GM12892 (cell line): Measurements from ENCODE around the gene FREM1.

Experiments
- DNase-seq: peaks from one replicate; pipeline ENCODE4 v3.0.0; 2011; ENCODE audit not compliant: insufficient read length
- FAIRE-seq: peaks from 2 replicates; lab custom pipeline; 2011; peaks lifted over from hg19 to GRCh38; lab: Jason Lieb, UNC
- POLR2A ChIP-seq: IDR thresholded peaks from 2 replicates; pipeline ENCODE4 v1.6.1; 2011; ENCODE audit warnings: low read depth, low read length, control low read depth
- POLR2AphosphoS5 ChIP-seq: IDR thresholded peaks from 2 replicates; pipeline ENCODE4 v1.6.1; 2011; ENCODE audit warnings: low read depth, low read length, control low read depth
- TAF1 ChIP-seq: IDR thresholded peaks from 2 replicates; pipeline ENCODE4 v1.6.1; 2011; ENCODE audit warnings: low read depth, mild to moderate bottlenecking, control low read depth, low read length, borderline replicate concordance

FREM1 gene

DNA sequence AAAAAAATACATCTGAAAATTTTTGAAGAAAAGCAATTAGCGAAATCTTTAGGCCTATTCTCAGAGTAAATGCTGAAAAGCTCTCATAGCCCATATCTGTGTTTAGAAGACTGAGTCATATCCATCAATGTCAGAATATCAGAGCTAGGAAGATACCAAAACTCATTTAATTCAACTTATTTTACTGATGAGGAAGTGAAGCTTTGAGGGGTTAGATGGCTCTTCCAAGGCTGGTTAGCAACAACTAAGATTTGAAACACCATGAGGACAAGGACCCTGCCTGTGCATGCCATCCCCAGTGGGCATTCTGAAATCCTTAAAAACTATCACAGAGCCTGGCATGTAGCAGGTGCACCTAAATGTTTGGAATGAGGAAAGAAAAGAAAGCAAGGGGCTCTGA lies 2.5 kb downstream of the FREM1 start:
- DNase-seq (no peak), FAIRE-seq (no peak)

DNA sequence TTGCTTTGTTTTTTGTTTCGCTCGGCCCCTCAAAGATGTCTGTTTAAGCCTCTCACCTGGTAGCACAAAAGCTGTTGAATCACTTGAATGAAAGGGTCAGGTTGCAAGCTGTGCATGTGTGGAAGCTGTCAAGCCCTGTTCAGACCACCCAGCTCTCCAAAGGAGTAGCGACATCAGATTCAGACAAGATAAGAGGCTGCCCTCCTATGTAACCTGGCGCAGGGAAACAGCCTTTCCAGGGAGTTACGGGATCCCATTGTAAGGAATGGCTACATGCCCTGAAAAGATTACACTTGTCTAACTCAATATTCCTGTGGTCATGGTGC lies 2.9 kb downstream of the FREM1 start:
- no peak for FAIRE-seq
- no peak for TF ChIP-seq POLR2A
- TF ChIP-seq POLR2AphosphoS5: no peak
- no peak for TF ChIP-seq TAF1
- DNase-seq: no peak

More for the DNA sequence above, 2.5 kb downstream of the FREM1 start:
- TF ChIP-seq POLR2A (no peak), TAF1 (no peak), POLR2AphosphoS5 (no peak)

DNA sequence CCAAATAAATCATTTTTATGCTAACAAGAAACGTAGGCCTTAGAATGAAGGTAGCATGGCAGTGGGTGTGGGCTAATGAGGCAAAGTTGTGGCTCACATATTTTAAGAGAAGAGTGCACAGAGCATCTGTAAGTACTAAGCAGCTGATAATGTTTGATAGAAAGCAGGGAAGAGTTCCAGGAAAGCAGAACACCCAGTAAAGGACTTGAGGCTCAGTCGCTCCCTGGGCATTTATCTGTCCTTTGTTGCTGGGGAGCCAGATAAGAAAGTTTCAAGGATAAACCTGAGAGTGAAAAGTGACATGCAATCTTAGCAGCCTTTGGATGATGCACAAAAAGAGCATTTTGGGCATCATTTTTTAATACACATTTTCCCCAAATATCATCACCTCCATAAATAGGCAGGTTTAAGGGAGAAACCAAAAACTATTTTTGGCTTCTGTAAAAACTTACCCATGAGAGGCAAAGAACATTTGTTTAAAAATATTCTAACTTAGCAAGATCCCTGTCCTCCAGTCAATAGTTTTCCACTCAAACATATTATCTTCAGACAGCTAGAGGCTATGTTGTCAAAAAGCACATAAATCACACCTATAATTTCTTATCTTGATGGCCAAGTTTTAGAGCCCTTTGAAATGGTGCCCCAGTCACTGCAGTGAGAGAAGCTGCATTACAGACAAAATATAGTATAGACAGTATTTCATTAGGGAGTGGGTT lies 3.4 kb downstream of the FREM1 start:
- FAIRE-seq (no peak), DNase-seq (no peak)
- no peak for TF ChIP-seq TAF1
- TF ChIP-seq POLR2A: no peak
- no peak for TF ChIP-seq POLR2AphosphoS5

DNA sequence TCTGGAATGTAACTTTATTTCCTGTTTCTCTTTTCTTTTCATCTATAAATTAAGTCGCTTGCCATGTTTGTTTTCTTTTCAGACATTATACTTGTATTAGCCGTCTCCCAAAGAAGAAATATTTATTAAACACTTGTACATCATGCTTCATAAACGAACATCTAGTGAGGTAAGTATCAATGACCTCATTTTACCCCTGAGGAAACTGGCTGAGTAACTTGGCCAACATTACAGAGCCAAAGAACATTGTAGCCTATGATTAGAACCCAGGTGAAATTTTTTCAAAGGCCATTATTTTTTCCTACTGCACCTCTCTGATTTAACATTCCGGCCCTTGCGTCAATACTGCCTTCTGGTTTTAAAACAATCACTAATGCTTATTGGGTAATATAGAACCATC lies 4.2 kb downstream of the FREM1 start:
- no peak for DNase-seq
- TF ChIP-seq POLR2AphosphoS5: no peak
- TF ChIP-seq POLR2A: no peak
- no peak for TF ChIP-seq TAF1
- FAIRE-seq: no peak

DNA sequence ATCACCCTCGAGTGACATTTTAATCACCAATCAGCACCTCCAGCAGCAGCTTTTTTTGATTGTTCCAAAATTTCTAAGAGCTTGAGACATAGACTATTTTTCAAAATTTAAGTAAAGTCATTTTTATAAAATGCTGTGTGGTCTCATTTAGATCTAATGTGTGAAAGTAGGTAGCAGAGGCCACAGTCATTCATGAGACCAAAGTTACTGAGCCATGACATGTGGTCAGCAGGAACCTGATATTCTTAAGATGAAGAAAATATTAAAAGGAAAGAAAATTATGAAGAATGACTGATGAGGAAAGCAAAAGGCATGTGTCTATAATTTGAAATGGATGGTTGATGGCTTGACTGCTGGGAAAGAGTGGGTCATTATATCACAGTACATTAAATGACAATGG lies 7.2 kb downstream of the FREM1 start:
- TF ChIP-seq POLR2A (no peak), TAF1 (no peak), POLR2AphosphoS5 (no peak)
- FAIRE-seq: no peak
- DNase-seq: no peak

DNA sequence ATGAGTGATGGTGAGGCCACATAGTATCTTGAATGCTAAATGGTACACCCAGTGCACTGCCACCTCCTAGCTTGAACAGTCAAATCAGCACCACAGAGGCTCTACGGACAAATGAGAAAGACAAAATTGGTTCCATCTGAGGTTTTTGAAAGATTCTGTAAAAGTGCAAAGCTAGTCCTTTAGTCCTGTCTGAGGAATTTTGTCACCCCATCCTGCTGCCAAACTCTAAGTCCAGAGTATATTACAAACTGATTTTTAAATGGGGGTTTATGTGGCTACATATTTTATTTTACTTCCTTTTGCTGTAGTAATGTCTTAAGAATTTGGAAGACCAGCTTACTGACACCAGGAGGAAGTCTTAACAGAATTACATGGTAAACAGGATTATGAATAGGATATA lies 7.7 kb downstream of the FREM1 start:
- FAIRE-seq (no peak), DNase-seq (no peak)
- TF ChIP-seq TAF1 (no peak), POLR2A (no peak), POLR2AphosphoS5 (no peak)

DNA sequence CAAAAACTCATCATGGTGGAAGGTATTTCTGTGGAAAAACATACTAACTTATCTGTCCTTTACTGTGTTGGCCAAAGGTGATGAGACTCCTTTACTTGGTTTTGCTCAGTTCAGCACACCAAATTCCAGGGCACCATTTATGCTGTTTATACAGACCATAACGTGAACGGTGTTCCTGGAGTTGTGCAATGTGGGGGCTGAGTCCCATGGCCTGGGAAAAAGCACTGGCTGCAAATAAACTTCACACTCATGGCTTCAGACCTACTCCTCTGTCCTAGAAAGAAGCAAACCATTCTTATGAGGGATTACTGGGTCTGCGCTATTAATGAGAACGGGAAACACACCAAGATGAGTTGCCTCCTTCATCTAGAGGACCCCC lies 10.4 kb downstream of the FREM1 start:
- FAIRE-seq (no peak), DNase-seq (no peak)
- TF ChIP-seq TAF1: no peak
- no peak for TF ChIP-seq POLR2A
- no peak for TF ChIP-seq POLR2AphosphoS5

DNA sequence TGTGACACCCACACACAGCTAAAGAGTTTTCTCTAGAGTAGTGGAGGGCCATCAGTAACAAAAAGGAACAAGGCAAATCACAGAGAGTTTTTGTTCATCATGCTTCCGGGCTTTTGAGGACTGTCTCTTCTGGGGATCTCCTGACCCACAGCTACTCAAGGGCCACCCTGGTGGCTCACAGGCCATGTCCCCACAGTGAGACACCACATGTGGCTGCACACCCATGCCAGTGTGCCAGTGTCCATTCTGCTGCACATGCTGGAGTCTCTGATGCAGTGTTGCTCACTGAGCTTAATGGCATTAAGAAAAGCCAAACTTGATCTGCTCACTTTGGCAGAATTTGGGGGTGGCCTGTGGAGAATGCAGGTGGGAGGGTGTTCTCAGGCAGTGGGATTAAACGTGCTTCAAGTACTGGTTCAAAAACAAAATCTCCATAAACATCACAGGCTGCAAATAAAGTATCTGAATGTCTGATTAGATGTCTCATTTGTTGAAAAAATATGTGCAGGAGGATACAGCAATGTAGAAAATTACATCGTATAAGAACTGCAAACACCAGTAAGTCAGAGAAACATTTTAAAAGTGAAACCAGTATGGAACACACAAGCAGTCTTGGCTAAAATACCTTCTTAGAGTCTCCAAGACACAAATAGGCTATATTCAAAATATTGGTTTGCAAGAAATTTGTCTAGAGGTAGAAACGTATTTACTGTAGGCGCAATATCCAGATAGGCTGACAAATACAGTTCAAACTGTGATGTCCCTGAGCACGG lies 11.0 kb downstream of the FREM1 start:
- TF ChIP-seq TAF1 (no peak), POLR2AphosphoS5 (no peak), POLR2A (no peak)
- DNase-seq (no peak), FAIRE-seq (no peak)

DNA sequence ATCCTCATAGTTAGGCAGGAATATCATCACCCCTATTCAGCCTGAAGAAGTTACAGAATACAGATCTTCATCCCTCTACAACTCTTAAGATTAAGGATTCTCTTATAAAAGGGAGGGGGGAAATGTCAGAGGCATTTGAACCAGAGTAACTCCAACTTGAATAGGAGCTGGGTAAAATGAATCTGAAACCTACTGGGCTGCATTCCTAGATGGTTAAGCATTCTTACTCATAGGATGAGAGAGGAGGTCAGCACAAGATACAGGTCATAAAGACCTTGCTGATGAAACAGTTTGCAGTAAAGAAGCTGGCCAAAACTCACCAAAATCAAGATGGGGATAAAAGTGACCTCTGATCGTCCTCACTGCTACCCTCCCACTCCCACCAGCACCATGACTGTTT lies 14.4 kb downstream of the FREM1 start:
- DNase-seq (no peak), FAIRE-seq (no peak)
- no peak for TF ChIP-seq POLR2AphosphoS5
- TF ChIP-seq TAF1: no peak
- no peak for TF ChIP-seq POLR2A

DNA sequence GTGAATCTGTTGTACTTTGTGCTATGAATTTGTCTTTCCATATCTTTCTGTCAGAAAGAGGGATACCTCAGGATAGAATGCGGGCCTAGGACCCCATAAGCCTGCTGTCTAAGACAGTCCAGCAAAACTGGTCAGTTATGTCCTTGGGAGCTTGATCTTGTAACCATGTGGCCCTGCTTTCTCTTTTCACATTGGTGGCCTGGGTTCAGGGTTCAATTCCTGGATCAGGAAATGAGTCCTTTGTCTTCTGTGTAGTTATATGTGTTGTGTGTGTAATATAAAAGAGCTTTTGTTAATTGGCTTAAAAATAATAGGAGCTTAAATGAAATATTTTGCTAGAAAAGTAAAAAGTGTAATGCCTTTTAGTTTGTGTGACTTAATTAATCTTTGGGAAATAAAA lies 16.9 kb downstream of the FREM1 start:
- no peak for TF ChIP-seq POLR2AphosphoS5
- no peak for TF ChIP-seq POLR2A
- no peak for TF ChIP-seq TAF1
- DNase-seq (no peak), FAIRE-seq (no peak)

DNA sequence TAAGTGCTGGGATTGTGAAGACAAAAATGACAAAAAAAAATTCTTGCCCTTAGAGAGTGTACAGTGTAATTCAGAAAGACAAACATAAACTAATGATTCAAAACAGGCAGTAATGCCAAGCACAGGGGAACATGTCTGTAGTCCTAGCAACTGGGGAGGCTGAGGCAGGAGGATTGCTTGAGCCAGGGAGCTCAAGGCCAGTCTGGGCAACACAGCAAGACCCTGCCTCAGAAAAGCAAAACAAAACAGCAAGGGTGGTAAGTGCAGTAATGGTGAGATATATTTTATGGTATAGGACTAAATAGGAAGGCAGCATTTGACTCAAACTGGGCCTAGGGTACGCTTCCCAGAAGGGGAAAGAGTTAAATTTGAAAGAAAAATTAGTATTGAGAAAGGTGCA lies 18.9 kb downstream of the FREM1 start:
- no peak for TF ChIP-seq POLR2A
- TF ChIP-seq POLR2AphosphoS5: no peak
- no peak for TF ChIP-seq TAF1
- DNase-seq (no peak), FAIRE-seq (no peak)

DNA sequence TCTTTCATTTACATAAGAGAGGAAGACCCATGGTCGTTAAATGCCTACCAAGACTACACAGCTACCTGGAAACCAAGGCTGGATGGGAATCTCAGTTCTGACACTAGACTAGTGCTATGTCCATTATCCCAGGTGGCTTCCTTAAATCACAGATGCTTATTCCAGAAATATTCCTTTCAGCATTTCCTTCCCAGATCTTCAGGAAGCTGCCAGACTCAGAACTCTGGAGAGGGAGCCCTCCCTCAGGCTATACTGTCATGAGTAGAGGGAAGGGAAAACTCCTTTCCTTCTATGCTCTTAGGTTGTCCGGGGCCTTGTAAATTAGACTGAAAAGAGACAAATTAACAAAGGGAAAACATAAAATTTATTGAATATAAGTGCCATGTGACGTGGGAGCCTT lies 20.8 kb downstream of the FREM1 start:
- FAIRE-seq: no peak

More for the DNA sequence above, 20.8 kb downstream of the FREM1 start:
- no peak for DNase-seq
- TF ChIP-seq POLR2AphosphoS5 (no peak), TAF1 (no peak), POLR2A (no peak)
